Activated T-helper 1 cell treated with anti-CD3 and anti-CD28 coated beads, Interleukin-2, amount 50 U/mL, for 16 hours (primary cell): ENCODE data around the gene FERMT2.
"Not testable (repeated sequence)": the region's sequence is repeated elsewhere in the genome, so short reads cannot be mapped to it uniquely, and the experiment has no call there.

Experiments
- DNase-seq, 2 donors: peaks; one replicate each; pipeline ENCODE4 v3.0.0-alpha.2; 2020; ENCODE audit warnings: low read depth in 1 of 2, low spot score in 1 of 2

The FERMT2 gene

GRCh38 chr14:52868911-52869618, 81.8 kb downstream of the FERMT2 start:
- DNase-seq: no peak

GRCh38 chr14:52864893-52865292, 86.0 kb downstream of the FERMT2 start:
- not testable (repeated sequence) for DNase-seq

GRCh38 chr14:52863334-52863700, 87.5 kb downstream of the FERMT2 start:
- DNase-seq: no peak

GRCh38 chr14:52862632-52863333, 88.1 kb downstream of the FERMT2 start:
- DNase-seq: no peak

- no peak for DNase-seq
Observed at GRCh38 chr14:52861403-52861802, 89.4 kb downstream of the FERMT2 start.

- no peak for DNase-seq
Observed at GRCh38 chr14:52860910-52861309, 89.9 kb downstream of the FERMT2 start.

GRCh38 chr14:52860209-52860608, 90.6 kb downstream of the FERMT2 start:
- DNase-seq: no peak

GRCh38 chr14:52856139-52856538, 94.7 kb downstream of the FERMT2 start:
- no peak for DNase-seq

GRCh38 chr14:52853522-52853854, 97.4 kb downstream of the FERMT2 start:
- no peak for DNase-seq

GRCh38 chr14:52852810-52853521, 97.9 kb downstream of the FERMT2 start:
- DNase-seq: no peak

GRCh38 chr14:52850451-52850909, 100.4 kb downstream of the FERMT2 start:
- no peak for DNase-seq

GRCh38 chr14:52848626-52849025, 102.2 kb downstream of the FERMT2 start:
- no peak for DNase-seq

- no peak for DNase-seq
Observed at GRCh38 chr14:52846591-52846990, 104.3 kb downstream of the FERMT2 start.

- DNase-seq: no peak
Observed at GRCh38 chr14:52845081-52845480, 105.8 kb downstream of the FERMT2 start.

- no peak for DNase-seq
Observed at GRCh38 chr14:52844262-52845060, 106.4 kb downstream of the FERMT2 start.

GRCh38 chr14:52840877-52841276, 110.0 kb downstream of the FERMT2 start:
- DNase-seq: no peak

- DNase-seq: no peak
Observed at GRCh38 chr14:52837451-52837850, 113.4 kb downstream of the FERMT2 start.

GRCh38 chr14:52836063-52836462, 114.8 kb downstream of the FERMT2 start:
- DNase-seq: no peak

GRCh38 chr14:52835122-52835903, 115.5 kb downstream of the FERMT2 start:
- no peak for DNase-seq

GRCh38 chr14:52834440-52834842, 116.4 kb downstream of the FERMT2 start:
- DNase-seq: no peak

GRCh38 chr14:52833891-52834290, 117.0 kb downstream of the FERMT2 start:
- DNase-seq: no peak
